ENCODE measurements around the gene CSTPP1.

The CSTPP1 gene

GRCh38 chr11:47144541-47144940, 208.0 kb downstream of the CSTPP1 start:
- no peak for FAIRE-seq

GRCh38 chr11:47147250-47147649, 210.7 kb downstream of the CSTPP1 start:
- no peak for FAIRE-seq

GRCh38 chr11:47147681-47148080, 211.1 kb downstream of the CSTPP1 start:
- no peak for FAIRE-seq

DNA sequence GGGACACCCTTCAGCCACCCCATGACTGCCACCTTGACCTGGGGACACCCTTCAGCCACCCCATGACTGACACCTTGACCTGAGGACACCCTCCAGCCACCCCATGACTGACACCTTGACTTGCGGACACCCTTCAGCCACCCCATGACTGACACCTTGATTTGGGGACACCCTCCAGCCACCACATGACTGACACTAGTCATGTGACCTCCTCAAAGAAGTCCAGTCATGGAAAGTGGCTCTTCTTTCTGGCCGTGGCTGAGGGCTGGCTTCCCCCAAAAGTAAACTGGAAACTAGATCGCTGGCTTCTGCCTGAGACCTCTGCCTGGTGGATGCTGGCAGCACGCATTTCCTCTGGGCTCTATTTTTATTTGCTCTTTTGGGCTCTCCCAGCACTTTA, 211.7 kb downstream of the CSTPP1 start:
- FAIRE-seq = no peak

DNA sequence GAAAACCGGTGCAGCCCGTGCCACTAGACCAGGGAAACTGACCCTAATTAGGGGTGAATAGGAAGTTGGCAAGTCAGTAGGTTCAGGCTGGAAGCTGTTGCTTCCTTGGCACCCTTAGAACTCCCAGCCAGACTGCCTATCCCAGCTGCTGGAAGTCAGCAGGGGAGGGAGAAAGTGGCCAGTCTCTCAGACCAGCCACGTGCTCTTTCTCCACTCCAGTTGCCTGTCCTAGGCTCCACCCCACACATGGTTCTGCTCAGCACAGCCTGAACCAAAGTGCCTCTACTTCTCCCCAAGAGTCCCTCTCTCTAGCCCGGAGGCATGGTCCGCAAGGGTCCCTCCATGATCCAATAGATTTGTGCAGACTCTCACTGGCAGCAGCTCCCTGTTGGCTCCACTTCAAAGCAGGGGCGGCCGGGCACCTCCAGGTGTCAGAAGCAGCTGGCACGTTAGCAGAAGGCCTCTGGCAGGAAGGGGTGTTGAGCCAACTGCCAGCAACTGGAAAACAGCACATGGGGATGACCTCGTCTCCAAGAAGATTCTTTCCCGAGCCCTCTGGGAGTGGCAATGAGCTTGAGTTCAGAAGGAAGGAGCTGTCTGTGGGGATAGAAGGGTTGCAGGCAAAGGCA, 212.5 kb downstream of the CSTPP1 start:
- FAIRE-seq = no peak

GRCh38 chr11:47149782-47150181, 213.2 kb downstream of the CSTPP1 start:
- no peak for FAIRE-seq

GRCh38 chr11:47152126-47152952, 215.8 kb downstream of the CSTPP1 start:
- FAIRE-seq = no peak

- FAIRE-seq = peak; percentile 89
These were observed 216.7 kb downstream of the CSTPP1 start for GRCh38 chr11:47152953-47153950.

DNA sequence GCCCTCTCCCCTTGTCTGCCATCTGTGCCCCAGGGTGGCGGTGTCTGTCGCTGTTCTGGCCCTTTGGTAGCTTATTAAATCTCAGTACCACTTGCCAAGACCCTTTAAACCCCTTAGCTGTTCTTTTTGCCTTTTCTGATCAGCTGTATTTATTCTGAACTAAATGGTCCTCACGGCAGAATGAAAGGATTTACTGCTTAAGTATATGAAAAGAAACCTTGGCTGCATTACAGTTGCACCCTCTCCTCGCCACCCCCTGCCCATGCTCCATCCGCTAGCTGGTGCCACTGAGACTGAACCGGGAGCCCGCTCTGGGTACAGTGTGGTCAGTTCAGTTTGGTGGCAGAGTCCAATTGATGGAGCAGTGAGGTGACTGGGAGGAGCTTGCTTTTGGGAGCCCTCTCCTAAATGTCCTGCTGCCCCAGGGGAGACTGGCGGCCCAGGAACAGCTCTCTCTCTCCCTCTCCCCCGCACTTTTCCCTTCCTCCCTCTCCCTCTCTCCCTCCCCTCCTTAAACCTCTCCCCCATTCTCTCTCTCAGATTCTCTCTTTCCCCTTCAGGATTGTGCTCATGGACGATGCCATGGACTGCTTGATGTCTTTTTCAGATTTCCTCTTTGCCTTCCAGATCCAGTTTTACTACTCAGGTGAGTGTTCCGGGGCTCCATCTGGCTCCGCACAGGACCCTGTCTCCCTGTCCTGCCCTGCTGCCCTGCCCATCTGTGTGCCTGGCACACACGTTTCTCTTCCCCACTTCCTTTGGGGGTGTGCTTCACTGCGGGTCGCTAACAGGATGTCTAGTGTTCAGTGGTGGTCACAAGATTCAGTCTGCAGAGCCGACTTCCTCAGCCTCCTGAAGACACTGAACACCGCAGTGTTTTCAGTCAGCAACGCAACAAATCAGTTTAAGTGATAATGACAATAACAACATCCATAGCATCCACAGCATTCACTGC, 218.3 kb downstream of the CSTPP1 start:
- no peak for FAIRE-seq

DNA sequence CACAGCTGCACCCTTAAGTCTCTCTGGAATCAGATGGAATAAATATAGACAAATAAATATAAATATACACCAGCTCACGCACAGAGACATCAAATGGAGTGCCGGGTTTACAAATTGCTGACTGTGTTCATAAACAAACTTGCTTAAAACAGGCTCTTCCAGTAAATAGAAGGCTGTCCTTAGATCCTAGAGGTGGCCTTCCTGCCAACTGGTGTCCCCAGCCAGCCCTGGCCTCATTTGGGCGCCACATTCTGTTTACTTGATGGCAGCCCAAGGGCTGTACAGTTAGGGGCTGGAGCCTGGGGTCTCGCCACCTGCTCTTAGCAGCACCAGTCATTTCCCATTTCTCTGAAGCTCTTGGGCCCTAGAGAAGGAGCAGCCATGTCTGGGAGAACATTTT, 219.3 kb downstream of the CSTPP1 start:
- FAIRE-seq = no peak

DNA sequence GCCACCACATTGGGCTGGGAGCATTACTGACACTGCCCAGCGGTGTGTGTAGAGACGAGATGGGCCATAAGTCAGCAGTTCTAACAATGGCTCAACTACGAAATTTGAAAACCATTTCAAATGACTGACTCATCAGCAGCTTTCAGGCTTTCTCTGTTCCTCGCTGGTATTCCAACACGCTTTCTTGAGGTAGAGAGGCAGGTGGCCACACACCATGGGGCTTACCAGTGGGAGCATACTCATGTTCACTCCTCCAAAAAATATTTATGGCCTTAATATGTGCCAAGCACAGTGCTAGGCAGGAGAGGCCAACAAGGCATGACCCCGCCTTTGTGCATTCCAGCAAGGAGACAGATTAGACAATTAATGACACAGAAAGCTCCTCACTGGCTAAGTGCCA, 219.8 kb downstream of the CSTPP1 start:
- FAIRE-seq = no peak

- FAIRE-seq = no peak
These were observed 220.4 kb downstream of the CSTPP1 start for GRCh38 chr11:47156951-47157350.

DNA sequence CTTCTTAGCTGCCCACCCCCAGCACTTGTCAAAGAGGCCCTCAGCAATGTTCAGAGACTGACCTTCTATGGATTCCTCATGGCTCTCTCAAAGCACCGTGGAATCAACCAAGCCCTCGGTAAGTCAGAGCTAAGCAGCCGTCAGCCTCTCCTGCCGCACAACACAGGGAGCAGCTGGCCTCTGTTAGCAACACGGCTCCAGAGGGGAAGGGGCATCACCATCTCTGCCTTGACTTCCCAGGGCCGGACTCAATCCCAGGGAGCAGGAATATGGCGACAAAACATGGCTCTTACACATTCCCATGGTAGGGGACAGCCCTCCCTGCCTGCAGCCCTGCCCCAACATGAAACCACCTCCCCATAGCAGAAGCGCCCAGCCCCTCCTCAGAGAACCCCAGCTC, 221.2 kb downstream of the CSTPP1 start:
- no peak for FAIRE-seq

- FAIRE-seq = no peak
These were observed 221.7 kb downstream of the CSTPP1 start for GRCh38 chr11:47158242-47158641.

GRCh38 chr11:47160753-47161133, 224.2 kb downstream of the CSTPP1 start:
- FAIRE-seq = no peak

DNA sequence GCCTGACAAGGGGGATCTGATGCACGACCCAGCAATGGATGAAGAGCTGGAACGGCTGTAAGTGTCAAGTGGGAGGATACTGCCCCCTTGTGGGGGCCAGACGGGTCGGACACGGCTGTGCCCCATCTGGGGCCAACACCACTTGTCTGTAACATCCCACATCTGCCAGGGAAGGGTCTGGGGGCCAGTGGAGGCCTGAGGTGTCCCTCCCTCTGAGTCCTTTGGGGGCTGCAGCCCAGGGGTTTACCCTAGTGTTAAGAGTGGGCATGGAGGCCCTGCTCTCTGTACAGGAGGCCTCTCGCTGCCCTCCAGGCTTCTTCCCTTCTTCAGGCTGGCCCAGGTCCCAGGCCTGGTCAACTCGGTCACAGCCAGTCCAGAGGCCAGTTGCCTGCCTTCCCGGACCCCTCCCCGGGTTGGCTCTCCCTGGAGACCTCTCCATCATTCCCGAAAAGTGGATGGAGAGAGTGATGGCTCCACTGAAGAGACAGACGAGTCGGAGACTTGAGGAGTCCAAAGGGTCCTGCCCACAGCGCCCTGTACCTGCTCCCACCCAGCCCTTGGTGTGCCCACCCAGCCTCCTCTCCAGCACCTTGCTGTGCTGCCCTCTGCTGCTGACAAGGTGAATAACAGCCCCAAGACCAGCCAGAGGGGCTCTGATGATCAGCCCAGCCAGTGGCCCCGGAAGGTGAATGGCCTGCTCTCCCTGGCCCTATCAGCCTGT, 224.7 kb downstream of the CSTPP1 start:
- no peak for FAIRE-seq

GRCh38 chr11:47161890-47162289, 225.3 kb downstream of the CSTPP1 start:
- FAIRE-seq = no peak

DNA sequence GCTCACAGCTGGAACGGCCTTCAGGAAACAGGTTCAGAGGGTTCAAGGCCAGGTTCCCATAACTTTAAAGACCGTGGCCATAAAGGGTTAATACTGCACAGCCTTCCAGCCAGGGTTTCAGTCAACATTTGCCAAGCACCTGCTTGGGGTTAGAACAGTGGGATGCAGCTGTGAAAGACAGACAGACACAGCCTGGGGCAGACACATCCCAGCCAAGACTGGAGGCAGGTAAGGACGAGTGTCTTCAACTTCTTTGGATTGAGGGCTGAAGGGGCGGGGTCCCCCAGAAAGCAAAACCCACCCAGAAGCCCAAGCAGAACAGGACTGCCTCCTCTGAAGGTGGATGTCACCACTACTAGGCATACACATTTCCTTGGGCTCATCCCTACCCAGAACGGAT, 225.9 kb downstream of the CSTPP1 start:
- FAIRE-seq = no peak

GRCh38 chr11:47163193-47163592, 226.6 kb downstream of the CSTPP1 start:
- no peak for FAIRE-seq

- FAIRE-seq = no peak
These were observed 227.3 kb downstream of the CSTPP1 start for GRCh38 chr11:47163898-47164297.

DNA sequence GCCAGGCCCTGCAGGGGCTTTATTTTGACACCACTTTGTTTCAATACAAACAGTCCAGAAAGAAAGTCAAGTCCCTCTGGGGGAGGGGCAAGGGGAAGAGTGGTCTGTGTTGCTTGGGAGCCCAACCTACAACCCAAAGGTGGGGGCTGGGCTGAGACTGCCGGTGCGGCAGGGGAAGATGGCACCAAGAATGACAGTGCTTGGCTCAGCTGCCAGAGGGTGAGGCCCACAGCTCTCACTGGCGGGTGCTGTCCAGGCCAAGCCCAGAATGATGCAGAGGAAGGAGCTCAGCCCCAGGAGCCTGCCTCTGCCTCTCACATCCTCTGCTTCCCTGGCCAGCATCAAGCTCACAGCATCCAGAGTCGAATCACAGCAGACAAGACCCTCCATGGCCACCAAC, 227.8 kb downstream of the CSTPP1 start:
- no peak for FAIRE-seq
